ENCODE measurements around the gene RIMS4.

The RIMS4 gene

DNA sequence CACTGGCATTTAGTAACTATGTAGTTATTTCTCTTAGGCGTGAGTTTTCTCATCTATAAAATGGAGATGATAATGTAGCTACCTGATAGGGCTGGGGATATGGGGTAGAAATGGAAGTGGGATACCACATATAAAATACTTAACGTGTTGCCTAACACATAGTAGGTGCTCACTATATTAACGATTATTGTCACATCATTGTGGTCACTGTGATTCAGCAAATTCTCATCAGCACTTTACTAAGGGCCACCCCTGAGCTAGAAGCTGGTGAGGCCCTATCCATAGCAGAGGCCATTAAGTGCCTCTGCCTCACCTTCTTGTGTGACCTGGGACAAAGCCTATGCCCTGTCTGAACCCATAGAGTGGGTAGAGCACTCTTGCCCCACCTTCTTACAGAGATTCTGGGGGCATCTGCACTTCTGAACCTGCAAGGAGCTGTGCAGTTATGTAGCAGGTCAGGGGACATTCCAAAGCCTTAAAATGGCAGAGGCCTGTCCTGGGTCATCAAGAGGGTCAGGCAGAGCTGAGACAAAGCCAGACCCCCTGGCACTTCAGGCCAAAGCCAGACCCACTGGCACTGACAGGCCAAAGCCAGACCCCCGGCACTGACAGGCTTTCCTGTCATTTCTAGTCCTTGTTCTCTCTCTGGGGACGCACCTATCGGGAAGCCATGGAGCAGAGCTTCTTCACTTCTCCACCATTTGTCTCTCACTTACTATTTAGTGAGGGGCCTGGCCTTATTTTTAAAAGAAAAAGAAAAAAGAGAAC is 7.0 kb upstream of the RIMS4 start:
- TF ChIP-seq, protein P1, sequence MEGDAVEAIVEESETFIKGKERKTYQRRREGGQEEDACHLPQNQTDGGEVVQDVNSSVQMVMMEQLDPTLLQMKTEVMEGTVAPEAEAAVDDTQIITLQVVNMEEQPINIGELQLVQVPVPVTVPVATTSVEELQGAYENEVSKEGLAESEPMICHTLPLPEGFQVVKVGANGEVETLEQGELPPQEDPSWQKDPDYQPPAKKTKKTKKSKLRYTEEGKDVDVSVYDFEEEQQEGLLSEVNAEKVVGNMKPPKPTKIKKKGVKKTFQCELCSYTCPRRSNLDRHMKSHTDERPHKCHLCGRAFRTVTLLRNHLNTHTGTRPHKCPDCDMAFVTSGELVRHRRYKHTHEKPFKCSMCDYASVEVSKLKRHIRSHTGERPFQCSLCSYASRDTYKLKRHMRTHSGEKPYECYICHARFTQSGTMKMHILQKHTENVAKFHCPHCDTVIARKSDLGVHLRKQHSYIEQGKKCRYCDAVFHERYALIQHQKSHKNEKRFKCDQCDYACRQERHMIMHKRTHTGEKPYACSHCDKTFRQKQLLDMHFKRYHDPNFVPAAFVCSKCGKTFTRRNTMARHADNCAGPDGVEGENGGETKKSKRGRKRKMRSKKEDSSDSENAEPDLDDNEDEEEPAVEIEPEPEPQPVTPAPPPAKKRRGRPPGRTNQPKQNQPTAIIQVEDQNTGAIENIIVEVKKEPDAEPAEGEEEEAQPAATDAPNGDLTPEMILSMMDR (conservative IDR thresholded peaks at IDR 0.05; ENCODE audit: low read depth, low read length): no peak
- no peak overlapping the region for H3K4me3 ChIP-seq (ENCODE audit: low read depth, low read length)

DNA sequence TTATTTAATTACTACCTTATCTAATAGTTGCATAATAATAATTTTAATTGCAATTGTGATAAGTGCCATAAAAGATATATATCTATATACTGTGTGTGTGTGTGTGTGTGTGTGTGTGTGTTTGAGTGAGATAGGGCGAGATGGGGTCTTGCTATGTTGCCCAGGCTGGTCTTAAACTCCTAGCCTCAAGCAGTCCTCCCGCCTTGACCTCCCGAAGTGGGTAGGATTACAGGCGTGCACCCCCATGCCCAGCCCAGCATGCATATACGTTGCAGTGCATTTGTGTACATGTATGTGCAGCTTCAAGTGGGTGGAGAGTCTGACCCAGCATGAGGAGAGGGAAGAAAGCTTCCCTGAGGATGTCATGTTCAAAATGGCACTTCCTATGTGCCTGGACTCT is 4.6 kb upstream of the RIMS4 start:
- no peak overlapping the region for H3K4me3 ChIP-seq (ENCODE audit: low read depth, low read length)
- TF ChIP-seq, protein P1 (conservative IDR thresholded peaks at IDR 0.05; ENCODE audit: low read depth, low read length): no peak
- DNase-seq (ENCODE audit: low read depth): no peak

More for the DNA sequence above, 7.0 kb upstream of the RIMS4 start:
- DNase-seq (ENCODE audit: low read depth): no peak

DNA sequence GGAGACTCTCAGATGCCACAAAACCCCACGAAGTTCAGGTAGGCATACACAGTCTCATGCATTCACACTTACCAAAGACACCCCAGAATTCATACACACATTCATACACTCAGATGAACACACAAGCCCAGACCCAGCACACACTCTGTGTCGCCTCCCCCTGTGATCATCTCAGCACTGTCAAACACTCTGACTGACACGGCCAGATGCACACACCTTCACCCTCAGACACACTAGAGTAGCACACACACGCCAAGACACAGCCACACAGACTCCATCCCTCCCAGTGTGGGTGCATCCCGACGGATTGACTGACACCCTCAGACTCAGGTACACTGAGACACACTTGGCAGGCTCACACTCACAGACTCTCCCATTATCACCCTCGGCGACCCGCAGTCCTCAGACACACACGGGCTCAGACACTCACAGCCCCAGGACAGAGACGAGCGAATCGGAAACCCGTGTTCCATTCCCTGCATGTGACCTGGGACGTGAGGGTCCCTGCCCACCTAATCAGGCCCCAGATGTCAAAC is 872 bp upstream of the RIMS4 start:
- TF ChIP-seq, protein P1 (conservative IDR thresholded peaks at IDR 0.05; ENCODE audit: low read depth, low read length): no peak
- no peak overlapping the region for H3K4me3 ChIP-seq (ENCODE audit: low read depth, low read length)
- DNase-seq (ENCODE audit: low read depth): no peak

DNA sequence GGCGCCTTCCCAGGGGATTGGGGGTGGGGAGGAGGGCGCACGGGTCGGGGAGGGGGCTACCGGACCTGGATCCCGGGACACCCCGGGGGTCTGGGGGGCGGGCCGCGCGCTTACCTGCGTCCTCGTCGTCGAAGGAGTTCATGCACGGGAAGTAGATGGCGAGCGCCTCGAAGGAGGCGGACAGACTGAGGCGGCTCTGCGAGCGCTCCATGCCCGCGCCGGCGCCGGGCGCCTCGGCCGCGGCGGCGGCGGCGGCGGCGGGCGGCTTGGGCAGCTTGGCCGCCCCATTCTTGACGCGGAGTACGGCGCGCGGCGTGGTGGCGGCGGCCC is 320 bp downstream of the RIMS4 start:
- no peak for DNase-seq (ENCODE audit: low read depth)
- no peak overlapping the region for H3K4me3 ChIP-seq (ENCODE audit: low read depth, low read length)
- TF ChIP-seq, protein P1 (conservative IDR thresholded peaks at IDR 0.05; ENCODE audit: low read depth, low read length): no peak

DNA sequence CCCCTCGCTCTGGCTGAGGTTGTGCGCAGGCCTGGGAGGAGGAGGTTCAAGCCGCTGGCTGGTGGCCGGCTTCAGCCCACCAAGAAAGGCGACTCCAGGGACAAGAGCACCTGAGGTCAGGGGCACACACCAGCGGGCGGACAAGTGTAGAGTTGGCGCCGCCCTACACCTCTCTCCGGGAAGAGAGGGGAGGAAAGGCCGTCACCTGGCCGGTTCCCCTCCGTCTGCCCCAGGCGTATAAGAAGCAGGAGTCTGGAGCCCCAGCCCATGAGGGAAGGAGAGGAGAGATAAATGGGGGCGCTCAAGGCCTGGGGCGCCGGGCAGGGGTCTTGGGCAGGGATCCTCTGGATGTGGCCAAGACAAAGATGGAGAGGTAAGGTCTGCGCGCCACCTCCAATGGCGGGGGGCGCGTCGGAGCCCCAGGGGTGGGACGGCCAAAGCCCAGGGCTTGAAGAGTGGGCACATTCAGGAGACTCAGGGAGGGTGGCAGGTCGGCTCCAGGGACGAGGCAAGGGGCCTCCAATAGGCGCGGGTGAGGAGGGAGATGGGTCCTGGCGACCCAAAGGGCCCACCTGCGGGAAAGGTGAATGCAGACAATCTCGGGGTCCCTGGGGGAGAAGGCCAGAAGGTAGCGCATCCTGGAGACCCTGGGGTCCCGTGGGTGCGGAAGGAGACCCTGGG is 826 bp downstream of the RIMS4 start:
- no peak for DNase-seq (ENCODE audit: low read depth)
- no peak overlapping the region for H3K4me3 ChIP-seq (ENCODE audit: low read depth, low read length)
- TF ChIP-seq, protein P1 (conservative IDR thresholded peaks at IDR 0.05; ENCODE audit: low read depth, low read length): no peak

DNA sequence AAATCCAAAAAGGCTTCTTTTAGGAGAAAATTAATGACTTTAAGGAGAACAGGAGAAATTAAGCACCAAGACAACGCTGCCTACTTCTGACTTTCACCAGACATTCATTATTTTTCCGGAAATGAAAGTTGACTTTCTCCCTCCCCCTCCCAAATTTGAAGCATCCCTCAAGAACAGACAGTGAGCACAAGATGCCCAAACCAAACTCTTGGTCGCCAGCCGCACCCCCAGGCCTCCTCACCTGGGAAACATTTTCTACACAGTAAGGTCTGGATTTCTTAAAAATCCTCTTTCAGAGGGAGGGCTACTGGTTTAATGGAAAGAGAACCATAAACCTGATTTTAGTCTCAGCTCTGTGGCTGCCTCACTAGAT is 2.7 kb downstream of the RIMS4 start:
- H3K4me3 ChIP-seq (ENCODE audit: low read depth, low read length): no peak overlapping the region
- TF ChIP-seq, protein P1 (conservative IDR thresholded peaks at IDR 0.05; ENCODE audit: low read depth, low read length): no peak
- DNase-seq (ENCODE audit: low read depth): no peak
